GM12878 (cell line): ENCODE data around the gene TRIM16. TPM values are rescaled to one million over a fixed set of nuclear protein-coding genes. Genes with fewer than 3 reads are reported as not detected.
"Not testable (repeated sequence)": the region's sequence is repeated elsewhere in the genome, so short reads cannot be mapped to it uniquely, and the experiment has no call there.

ENCODE experiments used
- ATAC-seq: fragments of 200-7000 bp; cut with Tn5 transposase; 3 replicates; pipeline ENCODE4 v1.9.1; 2020; ENCODE audit warnings: mild to moderate bottlenecking, moderate library complexity
- BruUV-seq: library from RNA; stranded (reverse); fragments of 400-500 nt; replicated peaks from 2 replicates; lab custom pipeline; 2021; lab: Mats Ljungman, UMichigan
- CTCF ChIA-PET: fragments of 300-600 bp; sonication (Branson Sonifier 250); formaldehyde crosslinking; extraction: SDS; loops from one replicate; lab custom pipeline; 2021; ENCODE audit warnings: inconsistent platforms; lab: Yijun Ruan, JAX
- POLR2A ChIA-PET: fragments of 350-600 bp; formaldehyde crosslinking; extraction: SDS; loops from one replicate; lab custom pipeline; 2021; ENCODE audit warnings: inconsistent platforms; lab: Charles Lee
- RAD21 ChIA-PET: fragments of 300-600 bp; sonication (Branson Sonifier 250); formaldehyde crosslinking; loops from one replicate; lab custom pipeline; 2023; ENCODE audit warnings: antibody characterized with exemption; ENCODE audit not compliant: unreplicated experiment; lab: Charles Lee
- SMC1A ChIA-PET: fragments of 300-600 bp; sonication (Branson Sonifier 250); formaldehyde crosslinking; loops from one replicate; lab custom pipeline; 2023; ENCODE audit not compliant: unreplicated experiment, uncharacterized antibody; lab: Charles Lee
- DNase-seq: peaks from one replicate; pipeline ENCODE4 v3.0.0-alpha.2; 2011; ENCODE audit warnings: low read depth, low spot score
- FAIRE-seq: peaks from 3 replicates; lab custom pipeline; 2011; peaks lifted over from hg19 to GRCh38; lab: Jason Lieb, UNC
- H2AFZ ChIP-seq: 2 replicates; pipeline ENCODE4 v1.6.0; 2011; ENCODE audit warnings: low read depth, low read length, control low read depth; ENCODE audit not compliant: control insufficient read depth
- H3K27ac ChIP-seq: 2 replicates; pipeline ENCODE4 v1.5.1; 2011; ENCODE audit warnings: control low read depth; ENCODE audit not compliant: control insufficient read depth, insufficient read depth
- H3K27me3 ChIP-seq, 2 experiments: replicated peaks in 1 of 2; 2 replicates each; pipeline versions ENCODE4 v1.6.0 to v1.6.1; 2011; ENCODE audit warnings: low read length in 1 of 2; ENCODE audit not compliant: control insufficient read depth in 2 of 2, insufficient read depth in 2 of 2
- H3K36me3 ChIP-seq, 2 experiments: 2 replicates each; pipeline ENCODE4 v1.5.1; 2011; ENCODE audit warnings: low read length in 1 of 2; ENCODE audit not compliant: control insufficient read depth in 2 of 2, insufficient read depth in 2 of 2
- H3K4me1 ChIP-seq: 2 replicates; pipeline ENCODE4 v1.6.1; 2011; ENCODE audit warnings: mild to moderate bottlenecking, low read length, moderate library complexity, mixed read lengths; ENCODE audit not compliant: control insufficient read depth, insufficient read depth
- H3K4me2 ChIP-seq: 2 replicates; pipeline ENCODE4 v1.6.0; 2011; ENCODE audit warnings: control low read depth; ENCODE audit not compliant: control insufficient read depth, insufficient read depth
- H3K4me3 ChIP-seq: fragments of 200-600 bp; sonication (generic); 2 replicates; pipeline ENCODE4 v1.5.1; 2016
- H3K79me2 ChIP-seq: 2 replicates; pipeline ENCODE4 v1.6.0; 2011; ENCODE audit warnings: low read length; ENCODE audit not compliant: control insufficient read depth, insufficient read depth
- H3K9ac ChIP-seq: 2 replicates; pipeline ENCODE4 v1.8.0; 2011; ENCODE audit warnings: low read length, control low read depth, mixed read lengths; ENCODE audit not compliant: control insufficient read depth, insufficient read depth
- H3K9me3 ChIP-seq: replicated peaks from 3 replicates; pipeline ENCODE4 v1.5.1; 2011; ENCODE audit warnings: mild to moderate bottlenecking, low read length; ENCODE audit not compliant: control insufficient read depth, insufficient read depth
- H4K20me1 ChIP-seq: 2 replicates; pipeline ENCODE4 v1.6.0; 2011; ENCODE audit not compliant: control insufficient read depth, insufficient read depth
- BHLHE40 ChIP-seq, 2 experiments: fragments of 450-650 bp in 1 of 2; IDR thresholded peaks; 2 replicates each; pipeline ENCODE4 v1.6.1; 2011 to 2017; ENCODE audit warnings: low read depth in 2 of 2, borderline replicate concordance in 1 of 2, improper control_type of control experiment in 1 of 2, low read length in 1 of 2, mild to moderate bottlenecking in 1 of 2
- BRCA1 ChIP-seq: IDR thresholded peaks from 2 replicates; pipeline ENCODE4 v1.6.1; 2011; ENCODE audit warnings: low read depth, low read length, improper control_type of control experiment
- CBFB ChIP-seq: IDR thresholded peaks from 2 replicates; pipeline ENCODE4 v1.6.1; 2016; ENCODE audit warnings: antibody characterized with exemption, low read depth
- CHD2 ChIP-seq: IDR thresholded peaks from 2 replicates; pipeline ENCODE4 v1.6.1; 2011; ENCODE audit warnings: low read depth, low read length, improper control_type of control experiment, borderline replicate concordance
- CREB1 ChIP-seq: IDR thresholded peaks from 2 replicates; pipeline ENCODE4 v1.6.1; 2012; ENCODE audit warnings: low read depth, mild to moderate bottlenecking, inconsistent platforms
- CREM ChIP-seq: IDR thresholded peaks from 2 replicates; pipeline ENCODE4 v1.6.1; 2014; ENCODE audit warnings: antibody characterized with exemption, low read depth
- EED ChIP-seq: sonication (generic); IDR thresholded peaks from 2 replicates; pipeline ENCODE4 v1.6.1; 2016; ENCODE audit warnings: antibody characterized with exemption, low read depth
- ESRRA ChIP-seq: IDR thresholded peaks from 2 replicates; pipeline ENCODE4 v1.6.1; 2012; ENCODE audit warnings: mild to moderate bottlenecking, low read length, improper control_type of control experiment
- GABPA ChIP-seq: IDR thresholded peaks from 2 replicates; pipeline ENCODE4 v1.6.1; 2014; ENCODE audit warnings: antibody characterized with exemption, low read depth, mild to moderate bottlenecking, inconsistent platforms
- HCFC1 ChIP-seq: fragments of 150-350 bp; IDR thresholded peaks from 2 replicates; pipeline ENCODE4 v1.6.1; 2014; ENCODE audit warnings: low read length
- HDGF ChIP-seq: fragments of 450-650 bp; IDR thresholded peaks from 2 replicates; pipeline ENCODE4 v1.6.1; 2016; ENCODE audit warnings: antibody characterized with exemption
- IKZF1 ChIP-seq: fragments of 450-650 bp; conservative IDR thresholded peaks from 2 replicates; pipeline ENCODE4 v1.6.1; 2017; ENCODE audit warnings: antibody characterized with exemption, mild to moderate bottlenecking
- IKZF2 ChIP-seq, 2 experiments: fragments of 450-650 bp; IDR thresholded peaks; 2 replicates each; pipeline ENCODE4 v1.6.1; 2017; ENCODE audit warnings: mild to moderate bottlenecking in 2 of 2, moderate library complexity in 2 of 2
- IRF4 ChIP-seq: IDR thresholded peaks from 2 replicates; pipeline ENCODE4 v1.6.1; 2011; ENCODE audit warnings: low read depth, low read length
- NRF1 ChIP-seq: conservative IDR thresholded peaks from 2 replicates; pipeline ENCODE4 v1.6.1; 2011; ENCODE audit warnings: mild to moderate bottlenecking, low read depth, low read length, improper control_type of control experiment
- PAX5 ChIP-seq: IDR thresholded peaks from 2 replicates; pipeline ENCODE4 v1.6.1; 2011; ENCODE audit warnings: low read depth, low read length, borderline replicate concordance
- PML ChIP-seq: IDR thresholded peaks from 2 replicates; pipeline ENCODE4 v1.6.1; 2012; ENCODE audit warnings: low read length, inconsistent platforms
- POLR2A ChIP-seq: IDR thresholded peaks from 2 replicates; pipeline ENCODE4 v1.6.1; 2011; ENCODE audit warnings: low read depth, mild to moderate bottlenecking, low read length
- POLR2AphosphoS5 ChIP-seq: IDR thresholded peaks from 2 replicates; pipeline ENCODE4 v1.6.1; 2011; ENCODE audit warnings: mild to moderate bottlenecking, low read length, inconsistent platforms
- RCOR1 ChIP-seq: conservative IDR thresholded peaks from 2 replicates; pipeline ENCODE4 v1.6.1; 2012; ENCODE audit warnings: low read depth, low read length, improper control_type of control experiment
- RUNX3 ChIP-seq: IDR thresholded peaks from 2 replicates; pipeline ENCODE4 v1.6.1; 2012; ENCODE audit warnings: low read length, inconsistent platforms
- SIX5 ChIP-seq: IDR thresholded peaks from 2 replicates; pipeline ENCODE4 v1.6.1; 2011; ENCODE audit warnings: mild to moderate bottlenecking, low read depth, low read length, moderate library complexity; ENCODE audit not compliant: severe bottlenecking
- SP1 ChIP-seq: IDR thresholded peaks from one replicate; pipeline ENCODE4 v1.6.1; 2011; ENCODE audit warnings: low read depth, low read length
- SREBF1 ChIP-seq: IDR thresholded peaks from 2 replicates; pipeline ENCODE4 v1.6.1; 2012; ENCODE audit warnings: mild to moderate bottlenecking, low read length
- SRF ChIP-seq, 2 experiments: IDR thresholded peaks; 2 replicates each; pipeline ENCODE4 v1.6.1; 2011; ENCODE audit warnings: low read depth in 2 of 2, low read length in 2 of 2, mild to moderate bottlenecking in 1 of 2, moderate library complexity in 1 of 2
- TAF1 ChIP-seq: IDR thresholded peaks from 2 replicates; pipeline ENCODE4 v1.6.1; 2011; ENCODE audit warnings: mild to moderate bottlenecking, low read depth, low read length, borderline replicate concordance
- TARDBP ChIP-seq: IDR thresholded peaks from 2 replicates; pipeline ENCODE4 v1.6.1; 2016; ENCODE audit warnings: borderline replicate concordance
- TCF12 ChIP-seq: IDR thresholded peaks from 2 replicates; pipeline ENCODE4 v1.6.1; 2011; ENCODE audit warnings: low read depth, mild to moderate bottlenecking, low read length
- YY1 ChIP-seq: IDR thresholded peaks from 2 replicates; pipeline ENCODE4 v1.6.1; 2011; ENCODE audit warnings: low read depth, mild to moderate bottlenecking, low read length
- WGBS: methylation state at CpG from one replicate; pipeline ENCODE4 v1.1.6; 2016; ENCODE audit warnings: low lambda C conversion rate; ENCODE audit not compliant: insufficient replicate concordance, insufficient coverage; ENCODE audit errors: missing lambda C conversion rate; 5-methylcytosine and 5-hydroxymethylcytosine counted together
- in situ Hi-C: fragments of 300-500 bp; cut with MboI; formaldehyde crosslinking; loops from 9 replicates; pipeline ENCODE4 v1.14.3; 2018; ENCODE audit warnings: mixed read lengths
- intact Hi-C: fragments of 100-400 bp; cut with micrococcal nuclease; formaldehyde crosslinking; loops from one replicate; pipeline ENCODE4 v1.14.2; 2022; ENCODE audit not compliant: unreplicated experiment
- polyA plus RNA-seq, 11 experiments: library from polyadenylated mRNA; depleted of rRNA in 4 of 11; unstranded in 6 of 11; stranded (reverse) in 5 of 11; fragments of >200 nt; fragmentation: Nextera tagmentation in 4 of 11; fragmentation: Illumina TruSeq in 1 of 11; extraction: Ambion mirVana in 4 of 11; extraction: Trizol in 1 of 11; gene quantifications; 1 replicate in 1 of 11; 2 replicates in 10 of 11; pipeline versions ENCODE4 v1.2.1 to v1.2.3, GENCODE V29; 2011 to 2016; ENCODE audit warnings: inconsistent platforms in 2 of 11, missing spikeins in 2 of 11, low read depth in 1 of 11
- total RNA-seq, 4 experiments: library from RNA; depleted of rRNA in 3 of 4; stranded (reverse); fragments of >200 nt in 3 of 4; fragmentation: Illumina TruSeq in 1 of 4; extraction: Trizol in 1 of 4; gene quantifications; 2 replicates each; pipeline versions ENCODE4 v1.2.1 to v1.2.3, GENCODE V29; 2013 to 2021

TRIM16 gene
- total and polyA plus RNA-seq, 10 of the 15 experiments (the other 5 are each of a cell fraction or from before 2014, with no cell fraction given), result 2.6 to 11.9 (median 9.9) TPM

DNA sequence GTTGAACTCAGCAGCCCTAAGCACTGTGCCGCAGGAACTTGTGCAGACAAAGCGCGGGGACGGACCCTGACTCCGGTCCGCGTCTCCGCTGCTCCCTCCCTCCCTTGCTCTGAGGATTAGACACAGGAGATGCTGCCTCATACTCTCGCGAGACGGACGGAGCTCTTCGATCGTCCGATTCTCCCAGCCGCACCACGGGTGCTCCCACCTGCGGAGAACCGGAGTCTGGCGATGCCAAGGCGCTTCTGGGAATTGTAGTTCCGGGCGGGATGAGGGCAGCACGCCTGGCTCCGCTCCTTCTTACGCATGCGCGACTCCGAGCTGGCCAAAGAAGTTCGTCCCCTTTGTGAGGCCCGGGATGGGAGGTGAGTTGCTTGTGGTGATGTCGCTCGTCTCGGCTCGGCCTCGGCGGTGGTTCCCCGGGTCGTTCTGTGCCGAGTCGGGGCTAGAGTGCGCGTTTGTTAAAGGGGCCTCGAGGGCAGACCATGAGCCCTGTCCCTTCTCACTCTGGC lies 15.4 kb upstream of the TRIM16 start, which contains the start of gene ZNF286A:
Gene ZNF286A, plus strand, starts transcription at position 340 of the 512 bp plus-strand sequence. CDS start 578 bp downstream, outside the sequence.
- WGBS, result 2% methylated on average over 44 of the region's 44 CpGs
- Histone ChIP-seq H3K27ac (0 out of 2 replicates have a peak within 1 kb of the TSS, but pooled peaks have one; percentile 44), H3K4me3 (peak within 1 kb of the TSS; percentile 68), H3K9ac (peak within 1 kb of the TSS; percentile 42; the same call in 1 of the 2 replicates), H3K4me2 (peak within 1 kb of the TSS; percentile 48; the same call in 1 of the 2 replicates), H2AFZ (peak within 1 kb of the TSS; percentile 92)
- FAIRE-seq (peak; percentile 91), ATAC-seq (peak; percentile 99), DNase-seq (peak; percentile 97)
- H4K20me1 ChIP-seq, H3K79me2 ChIP-seq, RAD21 ChIA-PET, SMC1A ChIA-PET, in situ Hi-C loops, H3K27me3 ChIP-seq, H3K4me1 ChIP-seq, CTCF ChIA-PET, H3K9me3 ChIP-seq, intact Hi-C loops, H3K36me3 ChIP-seq, BruUV-seq: not testable (repeated sequence)
- TF ChIP-seq PML (0 out of 2 replicates have a peak, but pooled peaks have one; percentile 31), BRCA1 (peak; percentile 75), GABPA (peak; percentile 39; the same call in 1 of the 2 replicates), CREM (peak; percentile 63; the same call in 1 of the 2 replicates), CHD2 (peak; percentile 97), TCF12 (0 out of 2 replicates have a peak, but pooled peaks have one; percentile 44), IKZF2 (IDR thresholded peaks at IDR 0.05) (peak; percentile 21 to 22; a peak in 1 of 4 replicates), HCFC1 (peak; percentile 84), SRF (IDR thresholded peaks at IDR 0.05; ENCODE audit: low read depth in 2 of 2, low read length in 2 of 2) (peak in 1 of 2 experiments; percentile 57; a peak in 1 of 4 replicates), SP1 (peak; percentile 42), EED (peak; percentile 78), BHLHE40 (IDR thresholded peaks at IDR 0.05; ENCODE audit: borderline replicate concordance in 1 of 2, low read depth in 2 of 2, low read length in 1 of 2) (peak; percentile 45 to 58; a peak in 2 of 4 replicates), RUNX3 (peak; percentile 35; the same call in 1 of the 2 replicates), YY1 (peak; percentile 54; the same call in 1 of the 2 replicates), SIX5 (peak; percentile 78), TAF1 (peak; percentile 44; the same call in 1 of the 2 replicates), NRF1 (peak; percentile 65), POLR2A (peak; percentile 74), ESRRA (0 out of 2 replicates have a peak, but pooled peaks have one; percentile 33), SREBF1 (peak; percentile 79), POLR2AphosphoS5 (peak; percentile 41; the same call in 1 of the 2 replicates), IRF4 (0 out of 2 replicates have a peak, but pooled peaks have one; percentile 6), RCOR1 (peak; percentile 50; the same call in 1 of the 2 replicates), HDGF (peak; percentile 73; the same call in 1 of the 2 replicates), PAX5 (peak; percentile 61; the same call in 1 of the 2 replicates), TARDBP (0 out of 2 replicates have a peak, but pooled peaks have one; percentile 35), IKZF1 (peak; percentile 70), CREB1 (peak; percentile 62; the same call in 1 of the 2 replicates), CBFB (0 out of 2 replicates have a peak, but pooled peaks have one; percentile 51)
- POLR2A ChIA-PET, result interaction anchor here (0.5 kb wide), 1 partner anchor 650 kb away, joined by 4 read pairs; no protein-coding TSS in a partner anchor
